ENCODE results near the gene ZSCAN31.

ZSCAN31 gene

GRCh38 chr6:28303570-28303969 lies 32.4 kb downstream of the ZSCAN31 start:
- in situ Hi-C loops (cut with HindIII; ENCODE audit: low sequenced_read_pairs): no loop called here
- no peak for DNase-seq (ENCODE audit: low read depth, low spot score)
- no peak overlapping the region for H3K4me3 ChIP-seq (ENCODE audit: low read depth, low read length)
- no peak for TF ChIP-seq CTCF (IDR thresholded peaks at IDR 0.05; ENCODE audit: low read depth, low read length)

- in situ Hi-C loops (cut with HindIII; ENCODE audit: low sequenced_read_pairs): no loop called here
- no peak for TF ChIP-seq CTCF (IDR thresholded peaks at IDR 0.05; ENCODE audit: low read depth, low read length)
- H3K4me3 ChIP-seq (ENCODE audit: low read depth, low read length): no peak overlapping the region
- DNase-seq (ENCODE audit: low read depth, low spot score): no peak
Observed at GRCh38 chr6:28296520-28297060, 39.4 kb downstream of the ZSCAN31 start.

GRCh38 chr6:28295326-28295725 lies 40.6 kb downstream of the ZSCAN31 start:
- in situ Hi-C loops (cut with HindIII; ENCODE audit: low sequenced_read_pairs): no loop called here
- H3K4me3 ChIP-seq (ENCODE audit: low read depth, low read length): no peak overlapping the region
- no peak for DNase-seq (ENCODE audit: low read depth, low spot score)
- no peak for TF ChIP-seq CTCF (IDR thresholded peaks at IDR 0.05; ENCODE audit: low read depth, low read length)

- in situ Hi-C loops (cut with HindIII; ENCODE audit: low sequenced_read_pairs): no loop called here
- no peak overlapping the region for H3K4me3 ChIP-seq (ENCODE audit: low read depth, low read length)
- no peak for TF ChIP-seq CTCF (IDR thresholded peaks at IDR 0.05; ENCODE audit: low read depth, low read length)
- DNase-seq (ENCODE audit: low read depth, low spot score): no peak
Observed at GRCh38 chr6:28291573-28291972, 44.4 kb downstream of the ZSCAN31 start.

GRCh38 chr6:28282926-28283325 lies 53.0 kb downstream of the ZSCAN31 start:
- no peak for TF ChIP-seq CTCF (IDR thresholded peaks at IDR 0.05; ENCODE audit: low read depth, low read length)
- in situ Hi-C loops (cut with HindIII; ENCODE audit: low sequenced_read_pairs): no loop called here
- H3K4me3 ChIP-seq (ENCODE audit: low read depth, low read length): no peak overlapping the region
- DNase-seq (ENCODE audit: low read depth, low spot score): peak; percentile 11

GRCh38 chr6:28281288-28282064 lies 54.5 kb downstream of the ZSCAN31 start, which contains the start of gene PGBD1:
Gene PGBD1 (plus strand): TSS chr6:28281572. CDS start chr6:28283814, 2,242 bp downstream.
- H3K4me3 ChIP-seq (ENCODE audit: low read depth, low read length): peak within 1 kb of the TSS; percentile 66
- peak; percentile 78 for DNase-seq (ENCODE audit: low read depth, low spot score)
- no peak for TF ChIP-seq CTCF (IDR thresholded peaks at IDR 0.05; ENCODE audit: low read depth, low read length)
- in situ Hi-C loops (cut with HindIII; ENCODE audit: low sequenced_read_pairs): no loop called here

All from astrocyte of the spinal cord (primary cell).